ENCODE measurements around the gene MBD3L3.
"Not testable (repeated sequence)": the region's sequence is repeated elsewhere in the genome, so short reads cannot be mapped to it uniquely, and the experiment has no call there.

The MBD3L3 gene

GRCh38 chr19:7072541-7072940 lies 14.1 kb upstream of the MBD3L3 start:
- FAIRE-seq (no peak), DNase-seq (ENCODE audit: insufficient read length, low spot score) (no peak)
- TF ChIP-seq POLR2A (IDR thresholded peaks at IDR 0.05; ENCODE audit: low read depth, low read length) = no peak

- FAIRE-seq (no peak), DNase-seq (ENCODE audit: insufficient read length, low spot score) (no peak)
- no peak for TF ChIP-seq POLR2A (IDR thresholded peaks at IDR 0.05; ENCODE audit: low read depth, low read length)
Observed at GRCh38 chr19:7069904-7070226, 11.4 kb upstream of the MBD3L3 start.

- DNase-seq (ENCODE audit: insufficient read length, low spot score) (peak; percentile 78), FAIRE-seq (peak; percentile 82)
- TF ChIP-seq POLR2A (IDR thresholded peaks at IDR 0.05; ENCODE audit: low read depth, low read length) = peak; percentile 53; the same call in 1 of the 2 replicates
Observed at GRCh38 chr19:7069042-7069903, 10.8 kb upstream of the MBD3L3 start, which contains the start of gene ZNF557. Gene ZNF557, plus strand, starts transcription at chr19:7069703. Its CDS starts 5,372 bp downstream, at chr19:7075075.

GRCh38 chr19:7068599-7068998 lies 10.1 kb upstream of the MBD3L3 start:
- no peak for TF ChIP-seq POLR2A (IDR thresholded peaks at IDR 0.05; ENCODE audit: low read depth, low read length)
- FAIRE-seq = no peak
- no peak for DNase-seq (ENCODE audit: insufficient read length, low spot score)

GRCh38 chr19:7067716-7068115 lies 9.2 kb upstream of the MBD3L3 start:
- no peak for TF ChIP-seq POLR2A (IDR thresholded peaks at IDR 0.05; ENCODE audit: low read depth, low read length)
- DNase-seq (ENCODE audit: insufficient read length, low spot score) = no peak
- no peak for FAIRE-seq

GRCh38 chr19:7067122-7067521 lies 8.6 kb upstream of the MBD3L3 start:
- DNase-seq (ENCODE audit: insufficient read length, low spot score) = not testable (repeated sequence)

GRCh38 chr19:7063764-7064418 lies 5.4 kb upstream of the MBD3L3 start:
- no peak for TF ChIP-seq POLR2A (IDR thresholded peaks at IDR 0.05; ENCODE audit: low read depth, low read length)
- no peak for FAIRE-seq

More at GRCh38 chr19:7067122-7067521, 8.6 kb upstream of the MBD3L3 start:
- FAIRE-seq = not testable (repeated sequence)

GRCh38 chr19:7063339-7063738 lies 4.9 kb upstream of the MBD3L3 start:
- DNase-seq (ENCODE audit: insufficient read length, low spot score) = no peak
- TF ChIP-seq POLR2A (IDR thresholded peaks at IDR 0.05; ENCODE audit: low read depth, low read length) = no peak
- no peak for FAIRE-seq

More at GRCh38 chr19:7063764-7064418, 5.4 kb upstream of the MBD3L3 start:
- no peak for DNase-seq (ENCODE audit: insufficient read length, low spot score)

GRCh38 chr19:7059977-7060376 lies 1.5 kb upstream of the MBD3L3 start:
- not testable (repeated sequence) for FAIRE-seq

GRCh38 chr19:7056371-7056770 lies 2.1 kb downstream of the MBD3L3 start:
- not testable (repeated sequence) for DNase-seq (ENCODE audit: insufficient read length, low spot score); FAIRE-seq

More at GRCh38 chr19:7059977-7060376, 1.5 kb upstream of the MBD3L3 start:
- not testable (repeated sequence) for DNase-seq (ENCODE audit: insufficient read length, low spot score)

GRCh38 chr19:7055679-7056078 lies 2.8 kb downstream of the MBD3L3 start:
- not testable (repeated sequence) for FAIRE-seq; DNase-seq (ENCODE audit: insufficient read length, low spot score)

- not testable (repeated sequence) for DNase-seq (ENCODE audit: insufficient read length, low spot score); FAIRE-seq
Observed at GRCh38 chr19:7054635-7055368, 3.7 kb downstream of the MBD3L3 start.

GRCh38 chr19:7052896-7053295 lies 5.6 kb downstream of the MBD3L3 start:
- DNase-seq (ENCODE audit: insufficient read length, low spot score); FAIRE-seq: not testable (repeated sequence)

- FAIRE-seq = not testable (repeated sequence)
Observed at GRCh38 chr19:7051421-7051820, 7.1 kb downstream of the MBD3L3 start.

GRCh38 chr19:7049021-7049420 lies 9.5 kb downstream of the MBD3L3 start, which contains the start of gene MBD3L2:
Gene MBD3L2, plus strand, starts transcription at chr19:7049321. Its CDS starts 53 bp downstream, at chr19:7049374.
- FAIRE-seq = not testable (repeated sequence)

More at GRCh38 chr19:7051421-7051820, 7.1 kb downstream of the MBD3L3 start:
- DNase-seq (ENCODE audit: insufficient read length, low spot score) = not testable (repeated sequence)

GRCh38 chr19:7041563-7041962 lies 16.9 kb downstream of the MBD3L3 start:
- not testable (repeated sequence) for FAIRE-seq; DNase-seq (ENCODE audit: insufficient read length, low spot score)

More at GRCh38 chr19:7049021-7049420, 9.5 kb downstream of the MBD3L3 start, which contains the start of gene MBD3L2:
- not testable (repeated sequence) for DNase-seq (ENCODE audit: insufficient read length, low spot score)

GRCh38 chr19:7040079-7040478 lies 18.4 kb downstream of the MBD3L3 start, which contains the start of gene MBD3L4:
Gene MBD3L4, minus strand, starts transcription at chr19:7040179. Its CDS starts 35 bp downstream, at chr19:7040144.
- FAIRE-seq = not testable (repeated sequence)

GRCh38 chr19:7030278-7030677 lies 28.2 kb downstream of the MBD3L3 start, which contains the start of gene MBD3L5:
Gene MBD3L5, plus strand, starts transcription at chr19:7030578. Its CDS starts 34 bp downstream, at chr19:7030612.
- not testable (repeated sequence) for DNase-seq (ENCODE audit: insufficient read length, low spot score); FAIRE-seq

More at GRCh38 chr19:7040079-7040478, 18.4 kb downstream of the MBD3L3 start, which contains the start of gene MBD3L4:
- not testable (repeated sequence) for DNase-seq (ENCODE audit: insufficient read length, low spot score)

GRCh38 chr19:7028790-7029189 lies 29.7 kb downstream of the MBD3L3 start:
- not testable (repeated sequence) for DNase-seq (ENCODE audit: insufficient read length, low spot score); FAIRE-seq
